ENCODE measurements around the gene ZCCHC24. TPM values are rescaled to one million over a fixed set of nuclear protein-coding genes. Genes with fewer than 3 reads are reported as not detected.
A peak's percentile ranks its signal among the peaks of the same experiment; 100 is the strongest.

ZCCHC24 gene
- total and polyA plus RNA-seq, 8 donors: 3.5 to 13.2 (median 7.3) TPM

GRCh38 chr10:79350407-79351154 is 94.8 kb downstream of the ZCCHC24 start:
- Histone ChIP-seq H3K4me3 (peak overlapping the region in 1 of 4 donors; percentile 6), H3K4me1 (peaks cover 8 to 24% (median 19%) of the 10 kb centered on the region in 3 donors), H3K27ac (peak overlapping the region in 1 of 4 donors; percentile 13), H3K27me3 (no peaks in the 10 kb centered on the region), H3K9me3 (no peaks in the 10 kb centered on the region), H3K36me3 (peaks cover 17 to 59% (median 36%) of the 10 kb centered on the region in 3 donors)
- no peak for DNase-seq
- WGBS, 2 donors: 53 to 78% methylated on average over 21 of the region's 21 CpGs
- no peak for TF ChIP-seq CTCF (IDR thresholded peaks at IDR 0.05)
- no peak for FAIRE-seq
- no peak for ATAC-seq
- intact Hi-C loops (cut with DNase I): no loop called here

- peak in 3 of 6 donors; percentile 39 to 78 (median 47) for DNase-seq
- no peaks in the 10 kb centered on the region for H3K27me3 ChIP-seq
- no peak overlapping the region for H3K27ac ChIP-seq
- peak overlapping the region in 2 of 4 donors; percentile 88 to 93 for H3K4me3 ChIP-seq
- no peak for ATAC-seq
- TF ChIP-seq CTCF (IDR thresholded peaks at IDR 0.05): no peak
- H3K4me1 ChIP-seq: peaks cover 8 to 29% (median 26%) of the 10 kb centered on the region in 3 donors
- H3K36me3 ChIP-seq: peaks cover 17 to 52% (median 36%) of the 10 kb centered on the region in 3 donors
- WGBS, 2 donors: 32 to 38% methylated on average over 6 of the region's 6 CpGs
- FAIRE-seq: no peak
- intact Hi-C loops (cut with DNase I): no loop called here
- no peaks in the 10 kb centered on the region for H3K9me3 ChIP-seq
Observed at GRCh38 chr10:79349766-79350406, 95.5 kb downstream of the ZCCHC24 start.

- DNase-seq: peak in 1 of 6 donors; percentile 37
- peak overlapping the region in 3 of 4 donors; percentile 78 to 93 (median 88) for H3K4me3 ChIP-seq
Observed at GRCh38 chr10:79349072-79349491, 96.3 kb downstream of the ZCCHC24 start.

GRCh38 chr10:79348640-79348988 is 96.8 kb downstream of the ZCCHC24 start:
- Histone ChIP-seq H3K9me3 (no peaks in the 10 kb centered on the region), H3K36me3 (peaks cover 12 to 39% (median 23%) of the 10 kb centered on the region in 3 donors), H3K27ac (peak overlapping the region; percentile 88 to 97 (median 94)), H3K4me3 (peak overlapping the region in 3 of 4 donors; percentile 78 to 93 (median 88)), H3K27me3 (no peaks in the 10 kb centered on the region), H3K4me1 (peaks cover 16 to 32% (median 30%) of the 10 kb centered on the region in 3 donors)
- ATAC-seq (peak; percentile 9 to 19 (median 14)), DNase-seq (peak in 5 of 6 donors; percentile 69 to 82 (median 78)), FAIRE-seq (no peak)
- 14 to 15% methylated on average over 3 of the region's 3 CpGs for WGBS, 2 donors
- intact Hi-C loops (cut with DNase I): no loop called here
- TF ChIP-seq CTCF (IDR thresholded peaks at IDR 0.05): no peak

More at GRCh38 chr10:79349072-79349491, 96.3 kb downstream of the ZCCHC24 start:
- Histone ChIP-seq H3K27me3 (no peaks in the 10 kb centered on the region), H3K4me1 (peaks cover 14 to 30% (median 29%) of the 10 kb centered on the region in 3 donors), H3K27ac (peak overlapping the region; percentile 28 to 97 (median 94)), H3K36me3 (peaks cover 12 to 44% (median 28%) of the 10 kb centered on the region in 3 donors), H3K9me3 (no peaks in the 10 kb centered on the region)
- WGBS, 2 donors: 30 to 38% methylated on average over 6 of the region's 6 CpGs
- FAIRE-seq: no peak
- no peak for ATAC-seq
- intact Hi-C loops (cut with DNase I): no loop called here
- TF ChIP-seq CTCF (IDR thresholded peaks at IDR 0.05): no peak

All from pancreas (tissue), 10 donors.